ENCODE results near the gene RAC2.
A peak's percentile ranks its signal among the peaks of the same experiment; 100 is the strongest.

RAC2 gene

GRCh38 chr22:37275134-37275533 is 31.1 kb upstream of the RAC2 start:
- DNase-seq = no peak

- DNase-seq = no peak
Observed at GRCh38 chr22:37274380-37274862, 30.4 kb upstream of the RAC2 start.

- DNase-seq = no peak
Observed at GRCh38 chr22:37273846-37274225, 29.8 kb upstream of the RAC2 start.

- no peak for DNase-seq
Observed at GRCh38 chr22:37273126-37273845, 29.2 kb upstream of the RAC2 start.

GRCh38 chr22:37270928-37271650 is 27.0 kb upstream of the RAC2 start:
- DNase-seq = no peak

- no peak for DNase-seq
Observed at GRCh38 chr22:37269936-37270678, 26.0 kb upstream of the RAC2 start.

- no peak for DNase-seq
Observed at GRCh38 chr22:37267661-37268413, 23.8 kb upstream of the RAC2 start.

GRCh38 chr22:37267135-37267587 is 23.1 kb upstream of the RAC2 start:
- peak; percentile 69 for DNase-seq

GRCh38 chr22:37266581-37267134 is 22.6 kb upstream of the RAC2 start:
- DNase-seq = no peak

GRCh38 chr22:37263966-37264887 is 20.2 kb upstream of the RAC2 start:
- DNase-seq = no peak

- no peak for DNase-seq
Observed at GRCh38 chr22:37262346-37262745, 18.3 kb upstream of the RAC2 start.

GRCh38 chr22:37260901-37261336 is 16.9 kb upstream of the RAC2 start:
- peak; percentile 58 for DNase-seq

- DNase-seq = no peak
Observed at GRCh38 chr22:37260155-37260795, 16.2 kb upstream of the RAC2 start.

GRCh38 chr22:37259540-37260029 is 15.5 kb upstream of the RAC2 start:
- DNase-seq = no peak

GRCh38 chr22:37258753-37259401 is 14.8 kb upstream of the RAC2 start:
- no peak for DNase-seq

GRCh38 chr22:37258005-37258752 is 14.1 kb upstream of the RAC2 start:
- no peak for DNase-seq

- DNase-seq = no peak
Observed at GRCh38 chr22:37256075-37256726, 12.1 kb upstream of the RAC2 start.

- DNase-seq = no peak
Observed at GRCh38 chr22:37255558-37256006, 11.5 kb upstream of the RAC2 start.

GRCh38 chr22:37254867-37255233 is 10.8 kb upstream of the RAC2 start:
- no peak for DNase-seq

Measured in activated gamma-delta T cell treated with Interleukin-2 at 50 U/mL for 16 hours (primary cell).